GM21447 (cell line): ENCODE results near the gene SIGLEC15.
"Not testable (repeated sequence)": the region's sequence is repeated elsewhere in the genome, so short reads cannot be mapped to it uniquely, and the experiment has no call there.

Experiments
- ATAC-seq: cut with Tn5 transposase; IDR thresholded peaks from one replicate; pipeline ENCODE4 v1.9.1; 2021; ENCODE audit not compliant: unreplicated experiment

SIGLEC15 gene

GRCh38 chr18:45841765-45842442, 16.4 kb downstream of the SIGLEC15 start:
- no peak for ATAC-seq

GRCh38 chr18:45843019-45843418, 17.5 kb downstream of the SIGLEC15 start:
- no peak for ATAC-seq

GRCh38 chr18:45844938-45845337, 19.5 kb downstream of the SIGLEC15 start:
- ATAC-seq = no peak

- ATAC-seq = no peak
Measured at GRCh38 chr18:45845410-45845809, 19.9 kb downstream of the SIGLEC15 start.

GRCh38 chr18:45847119-45847518, 21.6 kb downstream of the SIGLEC15 start:
- no peak for ATAC-seq

- ATAC-seq = not testable (repeated sequence)
Measured at GRCh38 chr18:45848643-45849042, 23.2 kb downstream of the SIGLEC15 start.

GRCh38 chr18:45849529-45849928, 24.1 kb downstream of the SIGLEC15 start:
- ATAC-seq = peak; percentile 47

GRCh38 chr18:45850021-45850420, 24.5 kb downstream of the SIGLEC15 start:
- peak; percentile 55 for ATAC-seq

- no peak for ATAC-seq
Measured at GRCh38 chr18:45851161-45851925, 25.9 kb downstream of the SIGLEC15 start.

- no peak for ATAC-seq
Measured at GRCh38 chr18:45852631-45853030, 27.2 kb downstream of the SIGLEC15 start.

GRCh38 chr18:45854036-45854586, 28.6 kb downstream of the SIGLEC15 start:
- ATAC-seq = no peak

- no peak for ATAC-seq
Measured at GRCh38 chr18:45856531-45856930, 31.1 kb downstream of the SIGLEC15 start.

GRCh38 chr18:45859334-45859733, 33.9 kb downstream of the SIGLEC15 start:
- ATAC-seq = no peak

GRCh38 chr18:45860492-45860891, 35.0 kb downstream of the SIGLEC15 start:
- ATAC-seq = no peak

GRCh38 chr18:45860971-45861370, 35.5 kb downstream of the SIGLEC15 start:
- ATAC-seq = no peak

GRCh38 chr18:45861926-45862325, 36.5 kb downstream of the SIGLEC15 start:
- ATAC-seq = no peak

GRCh38 chr18:45863469-45863868, 38.0 kb downstream of the SIGLEC15 start:
- ATAC-seq = no peak

GRCh38 chr18:45864081-45864480, 38.6 kb downstream of the SIGLEC15 start:
- no peak for ATAC-seq

- ATAC-seq = no peak
Measured at GRCh38 chr18:45865466-45865865, 40.0 kb downstream of the SIGLEC15 start.

- ATAC-seq = no peak
Measured at GRCh38 chr18:45870419-45870818, 44.9 kb downstream of the SIGLEC15 start.

- no peak for ATAC-seq
Measured at GRCh38 chr18:45871431-45872084, 46.1 kb downstream of the SIGLEC15 start.
